ENCODE data around the gene RCOR1.
"Not testable (repeated sequence)": the region's sequence is repeated elsewhere in the genome, so short reads cannot be mapped to it uniquely, and the experiment has no call there.

RCOR1 gene

GRCh38 chr14:102629808-102630350 is 37.4 kb downstream of the RCOR1 start:
- DNase-seq (ENCODE audit: low spot score), result no peak

- DNase-seq (ENCODE audit: low spot score), result no peak
Measured at GRCh38 chr14:102630405-102630804, 38.0 kb downstream of the RCOR1 start.

- no peak for DNase-seq (ENCODE audit: low spot score)
Measured at GRCh38 chr14:102630881-102631280, 38.4 kb downstream of the RCOR1 start.

GRCh38 chr14:102633906-102634595 is 41.6 kb downstream of the RCOR1 start:
- no peak for DNase-seq (ENCODE audit: low spot score)

GRCh38 chr14:102639611-102640010 is 47.2 kb downstream of the RCOR1 start:
- DNase-seq (ENCODE audit: low spot score), result not testable (repeated sequence)

- no peak for DNase-seq (ENCODE audit: low spot score)
Measured at GRCh38 chr14:102644523-102644922, 52.1 kb downstream of the RCOR1 start.

GRCh38 chr14:102645746-102646440 is 53.4 kb downstream of the RCOR1 start:
- no peak for DNase-seq (ENCODE audit: low spot score)

- no peak for DNase-seq (ENCODE audit: low spot score)
Measured at GRCh38 chr14:102646615-102647014, 54.2 kb downstream of the RCOR1 start.

- no peak for DNase-seq (ENCODE audit: low spot score)
Measured at GRCh38 chr14:102652194-102652593, 59.7 kb downstream of the RCOR1 start.

- peak; percentile 73 for DNase-seq (ENCODE audit: low spot score)
Measured at GRCh38 chr14:102654298-102654697, 61.8 kb downstream of the RCOR1 start.

GRCh38 chr14:102655137-102655536 is 62.7 kb downstream of the RCOR1 start:
- no peak for DNase-seq (ENCODE audit: low spot score)

- DNase-seq (ENCODE audit: low spot score), result no peak
Measured at GRCh38 chr14:102659797-102660196, 67.3 kb downstream of the RCOR1 start.

- no peak for DNase-seq (ENCODE audit: low spot score)
Measured at GRCh38 chr14:102661614-102662013, 69.2 kb downstream of the RCOR1 start.

- DNase-seq (ENCODE audit: low spot score), result no peak
Measured at GRCh38 chr14:102662636-102663430, 70.4 kb downstream of the RCOR1 start.

- no peak for DNase-seq (ENCODE audit: low spot score)
Measured at GRCh38 chr14:102663440-102663839, 71.0 kb downstream of the RCOR1 start.

GRCh38 chr14:102665621-102666020 is 73.2 kb downstream of the RCOR1 start:
- DNase-seq (ENCODE audit: low spot score), result no peak

- no peak for DNase-seq (ENCODE audit: low spot score)
Measured at GRCh38 chr14:102666635-102667034, 74.2 kb downstream of the RCOR1 start.

- no peak for DNase-seq (ENCODE audit: low spot score)
Measured at GRCh38 chr14:102667703-102668102, 75.3 kb downstream of the RCOR1 start.

- no peak for DNase-seq (ENCODE audit: low spot score)
Measured at GRCh38 chr14:102668291-102668873, 75.9 kb downstream of the RCOR1 start.

- DNase-seq (ENCODE audit: low spot score), result no peak
Measured at GRCh38 chr14:102671410-102671809, 79.0 kb downstream of the RCOR1 start.

GRCh38 chr14:102672410-102672960 is 80.0 kb downstream of the RCOR1 start:
- DNase-seq (ENCODE audit: low spot score), result no peak

GRCh38 chr14:102675396-102675795 is 82.9 kb downstream of the RCOR1 start:
- DNase-seq (ENCODE audit: low spot score), result no peak

Data from putamen (tissue), 1 donor.